Renal pelvis (tissue), 4 donors: ENCODE measurements around the gene HLA-B. TPM values are rescaled to one million over a fixed set of nuclear protein-coding genes. Genes with fewer than 3 reads are reported as not detected.

Experiments used
- DNase-seq: peaks from one replicate; pipeline ENCODE4 v3.0.0-alpha.2; 2013
- polyA plus RNA-seq, 3 donors: library from polyadenylated mRNA; unstranded; fragments of 120-200 nt; gene quantifications; one replicate each; pipeline ENCODE4 v1.2.1, GENCODE V29; 2013; ENCODE audit not compliant: insufficient read length in 3 of 3

Gene HLA-B
- polyA plus RNA-seq, 3 donors, result 104 to 117 (median 116) TPM

DNA sequence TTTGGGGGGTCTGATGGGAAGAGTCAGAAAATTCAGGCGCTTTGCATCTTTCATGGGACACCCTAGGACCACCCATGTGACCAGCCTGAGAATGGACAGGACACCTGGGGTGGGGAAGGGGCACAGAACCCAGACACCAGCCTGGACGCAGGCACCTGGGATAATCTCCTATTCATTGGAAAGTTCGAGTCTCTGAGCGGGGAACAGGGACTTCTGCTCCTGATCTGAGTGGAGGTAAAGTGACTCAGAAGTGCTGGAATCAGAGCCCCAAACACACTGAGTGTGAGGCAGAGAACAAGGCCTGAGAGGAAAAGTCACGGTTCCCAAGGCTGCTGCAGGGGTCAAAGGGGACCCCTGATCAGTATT, 1.4 kb downstream of the HLA-B start:
- DNase-seq, result no peak

DNA sequence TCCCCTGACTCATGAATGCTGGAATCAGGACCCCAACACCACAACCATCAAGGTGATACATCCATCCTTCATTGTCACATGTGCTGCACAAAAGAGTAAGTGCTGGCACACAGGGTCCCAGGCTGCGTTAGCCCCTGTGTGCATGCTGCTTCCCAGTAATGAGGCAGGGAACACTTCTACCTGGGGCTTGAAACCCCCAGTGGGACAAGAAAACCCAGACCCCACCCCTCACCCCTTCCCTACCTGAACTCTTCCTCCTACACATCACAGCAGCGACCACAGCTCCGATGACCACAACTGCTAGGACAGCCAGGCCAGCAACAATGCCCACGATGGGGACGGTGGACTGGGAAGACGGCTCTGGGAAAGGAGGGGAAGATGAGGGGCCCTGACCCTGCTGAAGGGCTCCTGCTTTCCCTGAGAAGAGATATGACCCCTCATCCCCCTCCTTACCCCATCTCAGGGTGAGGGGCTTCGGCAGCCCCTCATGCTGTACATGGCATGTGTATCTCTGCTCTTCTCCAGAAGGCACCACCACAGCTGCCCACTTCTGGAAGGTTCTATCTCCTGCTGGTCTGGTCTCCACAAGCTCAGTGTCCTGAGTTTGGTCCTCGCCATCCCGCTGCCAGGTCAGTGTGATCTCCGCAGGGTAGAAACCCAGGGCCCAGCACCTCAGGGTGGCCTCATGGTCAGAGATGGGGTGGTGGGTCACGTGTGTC, 2.0 kb downstream of the HLA-B start:
- no peak for DNase-seq

DNA sequence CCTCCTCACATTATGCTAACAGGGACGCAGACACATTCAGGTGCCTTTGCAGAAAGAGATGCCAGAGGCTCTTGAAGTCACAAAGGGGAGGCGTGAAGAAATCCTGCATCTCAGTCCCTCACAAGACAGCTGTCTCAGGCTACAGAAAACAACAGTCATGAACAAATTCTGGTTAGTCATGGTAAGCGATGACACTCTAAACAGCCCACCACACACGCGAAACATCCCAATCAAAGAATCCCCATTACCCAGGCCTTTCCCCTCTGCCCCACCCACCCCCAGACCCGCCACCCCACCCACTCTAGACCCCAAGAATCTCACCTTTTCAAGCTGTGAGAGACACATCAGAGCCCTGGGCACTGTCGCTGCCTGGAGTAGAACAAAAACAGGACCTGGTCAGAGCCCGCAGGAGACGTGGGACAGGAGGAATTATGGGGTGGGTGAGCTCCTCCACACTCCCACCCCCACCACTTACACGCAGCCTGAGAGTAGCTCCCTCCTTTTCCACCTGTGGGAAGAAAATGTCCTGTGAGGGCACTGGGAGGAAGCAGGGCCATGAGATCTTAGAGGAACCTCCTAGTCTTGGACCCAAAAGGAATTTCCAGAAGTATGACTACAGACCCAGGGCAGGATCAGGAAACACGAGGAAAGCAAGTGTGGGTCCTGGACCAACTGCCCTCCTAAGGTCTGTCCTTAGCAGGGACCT, 2.7 kb downstream of the HLA-B start:
- no peak for DNase-seq

- DNase-seq, result no peak
Measured at GRCh38 chr6:31353384-31353945, 3.5 kb downstream of the HLA-B start.

DNA sequence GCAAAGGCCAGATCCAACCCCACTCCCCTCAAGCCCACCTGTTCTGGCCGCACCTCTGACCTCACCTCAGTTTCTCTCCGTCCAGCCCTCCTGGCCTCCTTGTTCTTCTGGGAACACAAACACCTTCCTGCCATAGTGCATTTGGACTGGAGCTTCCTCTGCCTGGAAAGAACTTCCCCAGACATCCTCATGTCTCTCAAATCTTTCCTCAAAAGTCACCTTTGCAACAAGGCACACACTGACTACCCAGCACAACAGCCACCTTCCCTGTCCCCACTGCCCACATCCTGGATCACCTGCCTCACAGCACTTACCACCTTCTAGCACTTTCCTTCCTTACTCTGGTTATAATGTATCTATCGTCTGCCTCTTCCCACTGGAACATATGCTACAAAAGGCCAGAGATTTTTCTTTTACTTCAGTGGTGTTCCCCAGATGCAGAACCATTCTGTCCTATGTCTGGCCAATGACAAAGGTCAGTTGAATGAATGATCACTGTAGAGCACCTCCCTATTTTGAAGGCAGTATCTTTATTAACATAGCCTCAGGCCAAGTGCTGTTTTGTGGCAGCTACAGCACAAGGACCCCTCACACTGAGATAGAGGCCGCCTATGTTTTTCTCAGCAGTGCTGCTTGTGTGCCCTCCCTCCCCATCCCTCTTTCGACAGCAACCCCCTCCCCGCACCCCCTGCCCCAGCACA, 4.1 kb downstream of the HLA-B start:
- no peak for DNase-seq

GRCh38 chr6:31352310-31352682, 4.7 kb downstream of the HLA-B start:
- no peak for DNase-seq

GRCh38 chr6:31351401-31352309, 5.3 kb downstream of the HLA-B start:
- no peak for DNase-seq

DNA sequence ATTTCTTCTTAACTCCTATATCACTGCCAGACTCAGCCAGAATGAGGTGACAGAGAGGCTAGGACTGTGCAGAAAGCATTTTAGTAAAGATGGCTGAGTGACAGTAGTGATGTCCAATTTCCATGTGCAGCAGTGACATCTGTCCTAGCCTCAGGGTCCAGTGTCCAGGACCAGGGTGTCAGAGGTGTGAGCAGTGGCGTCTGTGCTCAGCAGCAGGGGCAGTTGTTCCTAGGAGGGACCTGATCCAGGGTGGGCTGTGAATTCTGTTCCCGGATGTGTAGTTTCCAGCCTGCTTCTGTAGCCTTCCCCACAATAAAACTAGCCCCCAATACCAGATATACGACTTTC, 6.0 kb downstream of the HLA-B start:
- DNase-seq, result no peak

DNA sequence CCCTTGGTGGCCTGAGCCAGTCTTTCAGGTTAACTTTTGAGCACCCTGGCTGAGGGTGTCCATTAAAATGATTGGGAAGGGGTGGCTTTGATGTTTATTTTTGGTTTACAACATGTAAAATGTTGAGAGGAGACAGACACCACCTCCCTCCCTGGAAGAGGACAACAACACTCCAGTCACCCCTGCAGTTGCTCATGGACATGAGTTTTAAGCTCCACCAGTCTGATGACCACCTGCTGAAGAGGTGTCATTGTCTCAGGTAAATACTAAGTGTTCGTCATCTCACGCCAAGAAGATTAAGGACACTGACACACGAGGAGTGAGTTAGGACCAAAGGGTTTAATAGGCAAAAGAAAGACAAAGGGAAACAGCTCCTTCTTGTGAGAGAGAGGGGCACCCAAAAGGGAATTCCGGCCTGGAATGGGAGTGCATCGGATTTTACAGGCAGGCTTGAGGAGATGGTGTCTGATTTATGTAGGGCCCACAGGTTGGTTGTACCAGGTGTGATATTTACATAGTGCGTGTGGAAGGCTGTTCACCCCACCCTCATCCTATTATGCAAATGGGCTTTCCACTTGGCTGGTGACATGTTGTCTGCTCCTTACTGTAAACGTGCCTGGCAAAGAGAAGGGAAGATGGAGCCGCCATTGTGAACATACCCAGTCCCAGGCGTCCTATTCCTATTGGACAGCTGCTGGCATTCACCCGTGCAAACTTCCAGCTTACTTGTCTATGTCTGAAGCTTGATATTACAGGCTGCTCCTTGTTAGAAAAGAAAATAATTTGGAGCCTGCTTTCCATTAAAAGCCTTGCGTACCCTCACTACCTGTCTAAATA, 6.6 kb downstream of the HLA-B start:
- DNase-seq, result no peak

DNA sequence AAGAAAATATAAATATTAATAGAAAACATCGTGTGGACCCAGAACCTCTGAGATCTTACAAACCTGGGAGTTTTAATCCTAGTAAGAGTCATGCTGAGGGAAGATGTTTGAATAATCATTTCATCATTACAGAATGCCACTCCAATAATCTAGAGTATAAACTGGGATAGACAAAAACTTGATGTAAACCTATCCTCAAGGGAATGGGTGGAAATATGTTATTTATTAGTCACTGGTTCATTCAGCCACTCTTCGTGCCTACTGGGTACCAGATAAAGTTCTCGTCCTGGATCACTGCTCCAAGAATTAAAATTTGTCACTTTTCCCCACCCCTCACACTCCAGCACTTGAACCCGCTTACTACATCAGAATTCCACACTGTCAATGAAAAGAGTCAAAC, 7.7 kb downstream of the HLA-B start:
- no peak for DNase-seq

DNA sequence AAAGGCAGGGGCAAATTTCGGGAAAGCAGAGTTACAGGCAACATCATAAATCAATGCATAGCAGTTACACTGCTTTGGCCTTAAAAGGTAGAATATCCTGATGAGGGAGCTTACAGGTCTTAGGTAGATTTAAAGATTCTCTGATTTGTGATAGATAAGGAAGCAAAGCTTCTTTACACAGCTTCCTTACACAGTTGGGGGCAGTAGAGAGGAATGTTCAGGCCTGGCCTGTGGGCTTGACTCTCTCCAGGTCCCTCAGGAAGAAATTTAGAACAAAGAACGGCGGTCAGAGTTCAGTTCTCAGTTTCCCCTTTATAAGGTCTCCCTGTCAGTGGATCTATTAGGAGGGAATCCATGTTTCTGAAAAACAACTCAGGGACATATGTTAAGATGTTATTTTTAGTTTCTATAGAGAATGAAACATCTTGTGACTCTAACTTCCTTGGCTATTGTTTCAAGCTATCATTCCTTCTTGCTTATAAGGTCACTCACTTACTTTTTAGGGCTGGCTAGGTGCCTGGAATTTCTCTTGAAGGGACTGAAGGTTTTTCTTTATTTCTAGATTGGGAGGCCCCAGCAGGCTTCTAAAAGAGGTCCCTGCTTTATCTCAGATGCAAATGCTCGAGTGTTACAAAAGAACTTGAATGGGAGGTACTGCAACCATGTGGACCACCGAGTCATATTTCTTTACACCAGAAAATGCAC, 11.8 kb downstream of the HLA-B start:
- no peak for DNase-seq

DNA sequence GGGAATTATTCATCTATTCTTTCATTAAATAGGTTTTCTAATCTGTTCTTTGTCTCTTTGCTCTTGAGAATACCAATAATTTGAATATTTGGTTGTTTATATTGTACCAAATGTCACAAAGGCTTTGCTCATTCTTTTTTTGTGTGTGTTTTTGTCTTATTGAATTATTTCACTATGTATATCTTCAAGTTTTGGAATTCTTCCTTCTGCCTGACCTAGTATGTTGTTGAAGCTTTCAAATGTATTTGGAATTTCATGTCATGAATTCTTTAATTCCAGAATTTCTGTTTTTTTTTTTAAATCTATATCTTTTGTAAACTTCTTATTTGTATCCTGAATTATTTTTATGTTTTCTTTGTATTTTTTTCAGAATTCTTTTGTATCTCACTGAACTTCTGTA, 16.8 kb downstream of the HLA-B start:
- no peak for DNase-seq

DNA sequence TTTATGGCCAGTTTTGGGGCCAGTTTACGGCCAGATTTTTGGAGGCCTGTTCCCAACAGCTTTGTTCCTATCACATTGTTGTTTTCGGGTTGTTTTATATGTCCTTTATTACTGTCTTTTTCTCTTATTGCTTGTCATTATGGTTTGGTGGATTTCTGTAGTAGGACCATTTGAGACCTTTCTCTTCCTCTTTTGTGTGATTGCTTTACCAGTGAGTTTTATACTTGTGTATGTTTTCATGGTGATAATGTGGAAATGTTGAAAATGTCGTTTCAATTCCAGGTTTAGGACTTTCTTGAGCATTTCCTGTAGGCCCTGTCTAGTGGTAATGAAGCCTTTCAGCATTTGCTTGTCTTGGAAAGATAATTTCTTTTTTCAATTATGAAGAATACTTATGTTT, 17.8 kb downstream of the HLA-B start:
- DNase-seq, result no peak

GRCh38 chr6:31336896-31337496, 20.0 kb downstream of the HLA-B start:
- no peak for DNase-seq

DNA sequence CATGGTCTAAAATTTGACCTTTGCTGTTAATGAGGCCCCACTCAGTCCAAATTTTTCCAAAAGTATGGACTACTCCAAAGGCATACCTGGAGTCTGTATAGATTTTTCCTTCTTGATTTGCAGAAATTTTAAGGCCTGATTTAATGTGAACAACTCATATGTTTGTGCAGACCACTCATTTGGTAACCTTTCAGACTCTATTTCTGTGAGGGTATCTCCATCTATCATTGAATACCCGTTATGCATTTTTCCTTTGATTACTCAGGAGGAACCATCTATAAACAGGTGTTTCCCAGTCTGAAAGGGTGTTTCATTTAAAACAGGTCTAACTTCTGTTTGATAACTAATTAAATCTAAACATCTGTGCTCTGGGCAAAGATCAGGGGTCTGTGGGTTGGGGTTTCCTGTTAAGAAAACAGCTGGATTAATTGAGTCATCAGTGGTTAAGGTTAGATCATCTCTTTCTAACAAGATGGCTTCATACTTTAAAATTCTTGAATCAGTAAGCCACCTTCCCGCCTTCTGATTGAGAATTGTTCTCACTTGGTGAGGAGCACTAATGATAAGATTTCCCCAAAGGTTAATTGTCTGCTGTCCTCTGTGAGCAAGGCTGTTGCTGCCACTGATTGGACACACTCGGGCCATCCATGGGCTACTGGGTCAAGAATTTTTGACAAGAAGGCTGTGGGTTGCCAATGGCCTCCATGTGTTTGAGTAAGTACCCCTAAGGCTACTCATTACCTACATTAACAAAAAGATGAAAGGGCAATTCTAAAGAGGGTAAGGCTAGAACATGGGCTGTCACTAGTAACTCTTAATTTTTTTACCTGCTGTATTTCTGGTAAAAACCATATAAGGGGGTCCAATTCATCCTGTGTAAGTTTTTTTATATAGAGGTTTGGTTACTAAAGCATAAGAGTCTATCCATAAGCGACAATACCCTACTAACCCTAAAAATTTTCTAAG, 24.1 kb downstream of the HLA-B start:
- no peak for DNase-seq

DNA sequence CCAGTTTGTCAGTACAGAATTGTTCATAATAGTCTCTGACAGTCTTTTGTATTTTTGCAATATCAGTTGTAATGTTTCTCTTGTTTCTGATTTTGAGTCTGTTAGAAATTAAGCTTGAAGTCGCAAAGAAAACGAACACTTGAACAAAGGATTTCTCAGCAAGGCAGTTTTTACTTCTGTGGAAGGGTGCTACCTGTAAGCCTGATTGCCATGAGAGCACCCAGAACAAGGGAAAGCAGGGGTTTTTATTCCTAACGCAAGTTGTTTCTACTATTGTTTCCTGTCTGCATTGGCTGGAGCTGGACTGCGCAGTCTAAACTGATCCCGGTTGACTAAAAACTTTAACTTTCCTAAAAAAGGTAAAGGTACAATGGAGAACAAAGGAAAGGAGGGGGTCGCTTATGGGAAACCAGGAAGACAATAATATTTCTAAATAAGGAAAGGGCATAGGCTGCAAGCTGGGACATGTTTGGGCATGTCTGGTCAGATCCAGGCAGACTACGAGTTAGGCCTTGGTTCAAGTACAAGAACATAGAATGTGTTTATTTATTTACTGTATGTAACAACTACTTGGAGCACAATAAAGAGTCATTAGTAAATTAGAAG, 28.5 kb downstream of the HLA-B start:
- DNase-seq, result no peak

GRCh38 chr6:31321820-31322219, 35.2 kb downstream of the HLA-B start:
- DNase-seq, result no peak

- DNase-seq, result no peak
Measured at GRCh38 chr6:31321005-31321707, 35.8 kb downstream of the HLA-B start.
